Upper lobe of right lung (tissue), 1 donor: ENCODE results near the gene CNIH3. TPM values are rescaled to one million over a fixed set of nuclear protein-coding genes. Genes with fewer than 3 reads are reported as not detected.

Source experiments
- ATAC-seq: fragments of 200-7000 bp; cut with Tn5 transposase; one replicate; pipeline ENCODE4 v1.9.1; 2020; ENCODE audit warnings: mild to moderate bottlenecking, moderate library complexity
- DNase-seq: peaks from one replicate; pipeline ENCODE4 v3.0.0-alpha.2; 2020
- H3K27ac ChIP-seq: fragments of 200-600 bp; one replicate; pipeline ENCODE4 v1.8.0; 2022
- H3K27me3 ChIP-seq: fragments of 200-600 bp; one replicate; pipeline ENCODE4 v1.8.0; 2022; ENCODE audit warnings: mild to moderate bottlenecking
- H3K36me3 ChIP-seq: fragments of 200-600 bp; one replicate; pipeline ENCODE4 v1.8.0; 2022
- H3K4me1 ChIP-seq: fragments of 200-600 bp; one replicate; pipeline ENCODE4 v1.8.0; 2022
- H3K4me3 ChIP-seq: fragments of 200-600 bp; one replicate; pipeline ENCODE4 v1.8.0; 2022; ENCODE audit warnings: mild to moderate bottlenecking
- H3K9me3 ChIP-seq: fragments of 200-600 bp; one replicate; pipeline ENCODE4 v1.8.0; 2022
- CTCF ChIP-seq: fragments of 200-600 bp; IDR thresholded peaks from one replicate; pipeline ENCODE4 v1.8.0; 2022; ENCODE audit warnings: antibody characterized with exemption
- intact Hi-C: fragments of 100-400 bp; cut with DNase I; formaldehyde crosslinking; loops from one replicate; pipeline ENCODE4 v1.11.0; 2022
- total RNA-seq: library from RNA; stranded (reverse); fragmentation: NEBNext Ultra II Directional; extraction: Animal tissue kit (Norgen Biotek cat#: 25700); gene quantifications from one replicate; pipeline ENCODE4 v1.2.1, GENCODE V29; 2021
- donor health status: DM: no; HTN: yes; CAD: no; lungs with severe emphysema.

CNIH3 gene
- total RNA-seq, 1 donor from 2014 or later = 4.8 TPM

GRCh38 chr1:224742349-224742748 lies 126.2 kb downstream of the CNIH3 start:
- H3K36me3 ChIP-seq = no peaks in the 10 kb centered on the region
- H3K27me3 ChIP-seq = no peaks in the 10 kb centered on the region
- DNase-seq (no peak), ATAC-seq (no peak)
- intact Hi-C loops = no loop called here
- TF ChIP-seq CTCF = no peak
- H3K9me3 ChIP-seq = no peaks in the 10 kb centered on the region
- H3K27ac ChIP-seq = no peak overlapping the region
- H3K4me3 ChIP-seq = no peak overlapping the region
- peaks cover 3% of the 10 kb centered on the region for H3K4me1 ChIP-seq

GRCh38 chr1:224743608-224744164 lies 127.6 kb downstream of the CNIH3 start:
- DNase-seq (no peak), ATAC-seq (no peak)
- Histone ChIP-seq H3K4me1 (no peaks in the 10 kb centered on the region), H3K27me3 (no peaks in the 10 kb centered on the region), H3K9me3 (no peaks in the 10 kb centered on the region), H3K36me3 (no peaks in the 10 kb centered on the region), H3K4me3 (no peak overlapping the region), H3K27ac (no peak overlapping the region)
- TF ChIP-seq CTCF = no peak
- intact Hi-C loops = no loop called here

GRCh38 chr1:224744521-224744920 lies 128.4 kb downstream of the CNIH3 start:
- no peak for ATAC-seq
- DNase-seq = no peak
- no peaks in the 10 kb centered on the region for H3K27me3 ChIP-seq
- H3K9me3 ChIP-seq = no peaks in the 10 kb centered on the region
- no peaks in the 10 kb centered on the region for H3K4me1 ChIP-seq
- H3K36me3 ChIP-seq = no peaks in the 10 kb centered on the region
- intact Hi-C loops = no loop called here
- no peak overlapping the region for H3K4me3 ChIP-seq
- no peak overlapping the region for H3K27ac ChIP-seq
- no peak for TF ChIP-seq CTCF

GRCh38 chr1:224745394-224745793 lies 129.3 kb downstream of the CNIH3 start:
- DNase-seq (no peak), ATAC-seq (no peak)
- intact Hi-C loops = no loop called here
- H3K27ac ChIP-seq = no peak overlapping the region
- no peaks in the 10 kb centered on the region for H3K4me1 ChIP-seq
- no peaks in the 10 kb centered on the region for H3K27me3 ChIP-seq
- H3K4me3 ChIP-seq = no peak overlapping the region
- H3K36me3 ChIP-seq = no peaks in the 10 kb centered on the region
- TF ChIP-seq CTCF = no peak
- no peaks in the 10 kb centered on the region for H3K9me3 ChIP-seq

- no peaks in the 10 kb centered on the region for H3K4me1 ChIP-seq
- H3K27ac ChIP-seq = no peak overlapping the region
- DNase-seq (no peak), ATAC-seq (no peak)
- intact Hi-C loops = no loop called here
- H3K36me3 ChIP-seq = no peaks in the 10 kb centered on the region
- TF ChIP-seq CTCF = no peak
- H3K9me3 ChIP-seq = no peaks in the 10 kb centered on the region
- no peak overlapping the region for H3K4me3 ChIP-seq
- H3K27me3 ChIP-seq = no peaks in the 10 kb centered on the region
Observed at GRCh38 chr1:224745924-224746323, 129.8 kb downstream of the CNIH3 start.

- DNase-seq (no peak), ATAC-seq (peak; percentile 62)
- Histone ChIP-seq H3K4me1 (no peaks in the 10 kb centered on the region), H3K27me3 (no peaks in the 10 kb centered on the region), H3K9me3 (no peaks in the 10 kb centered on the region), H3K36me3 (no peaks in the 10 kb centered on the region), H3K27ac (no peak overlapping the region), H3K4me3 (no peak overlapping the region)
- TF ChIP-seq CTCF = no peak
- intact Hi-C loops = no loop called here
Observed at GRCh38 chr1:224747578-224747977, 131.5 kb downstream of the CNIH3 start.
